ENCODE measurements around the gene ALPI. TPM values are rescaled to one million over a fixed set of nuclear protein-coding genes. Genes with fewer than 3 reads are reported as not detected.

The ALPI gene
- total and polyA plus RNA-seq, 9 of the 15 experiments (the other 6 are each of a cell fraction or from before 2014, with no cell fraction given), result not detected

DNA sequence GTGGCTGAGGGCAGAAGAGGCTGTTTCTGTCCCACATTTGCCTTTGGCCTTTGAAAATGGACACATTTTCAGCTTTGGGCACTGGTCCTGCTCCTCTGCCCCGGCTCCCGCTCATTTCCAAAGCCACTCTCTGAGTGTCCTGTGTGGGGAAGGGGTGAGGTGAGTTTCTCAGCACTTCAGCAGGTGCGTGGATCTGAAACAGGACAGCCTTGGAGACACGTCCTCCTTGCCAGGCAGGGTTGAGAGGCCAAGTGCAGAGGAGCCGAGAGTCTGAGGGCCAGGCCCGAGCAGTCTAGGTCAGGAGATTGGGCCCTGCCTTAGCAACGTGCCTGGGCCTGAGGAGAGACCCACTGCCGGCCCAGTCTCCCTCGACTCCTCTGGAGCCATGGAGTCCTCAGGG, 21.9 kb upstream of the ALPI start:
- no peak for DNase-seq (ENCODE audit: extremely low read depth in 1 of 4, low spot score in 3 of 4)
- no peak overlapping the region for H3K9ac ChIP-seq (ENCODE audit: insufficient read depth in 1 of 2, low read depth in 2 of 2, low read length in 2 of 2)
- ATAC-seq, result no peak
- H3K4me3 ChIP-seq, result no peak overlapping the region
- H4K20me1 ChIP-seq (replicated peaks; ENCODE audit: control insufficient read depth, insufficient read depth, low read length), result no peaks in the 10 kb centered on the region
- no peak overlapping the region for H3K4me2 ChIP-seq (ENCODE audit: insufficient read depth, low read length)
- no peaks in the 10 kb centered on the region for H3K79me2 ChIP-seq (ENCODE audit: control insufficient read depth, insufficient read depth, low read length)
- ChIA-PET CTCF (ENCODE audit: low intra/inter-chr PET ratio) (no interaction called here), POLR2A (no interaction called here)
- H3K27me3 ChIP-seq (ENCODE audit: control insufficient read depth in 2 of 2, insufficient read depth in 2 of 2, low read length in 2 of 2), result peaks cover 0 to 42% of the 10 kb centered on the region in 2 experiments; a peak in 3 of 5 replicates
- intact Hi-C loops (cut with micrococcal nuclease) (loop anchor here (10.0 kb wide), 1 partner anchor 289 kb away; no protein-coding TSS in a partner anchor), in situ Hi-C loops (cut with MboI) (no loop called here)
- no peaks in the 10 kb centered on the region for H3K9me3 ChIP-seq (replicated peaks; ENCODE audit: control insufficient read depth, insufficient read depth, low read depth, low read length)
- BruUV-seq (replicated peaks), result no TSS peak
- H3K27ac ChIP-seq (ENCODE audit: extremely low read depth, low read depth, low read length), result no peak overlapping the region
- H3K9me1 ChIP-seq (ENCODE audit: control insufficient read depth, insufficient read depth, low read length), result no peaks in the 10 kb centered on the region
- WGBS (ENCODE audit: insufficient coverage, low coverage, missing lambda C conversion rate), result 9% methylated on average over 9 of the region's 9 CpGs
- peaks cover 0 to 10% of the 10 kb centered on the region in 2 experiments; a peak in 2 of 5 replicates for H3K4me1 ChIP-seq (replicated peaks in 1 of 2; ENCODE audit: control insufficient read depth in 2 of 2, insufficient read depth in 2 of 2, low read length in 2 of 2)
- no peak for FAIRE-seq
- H3K36me3 ChIP-seq (ENCODE audit: control insufficient read depth, insufficient read depth, low read length), result no peaks in the 10 kb centered on the region
- no peak overlapping the region for H2AFZ ChIP-seq (ENCODE audit: low read depth, low read length)
- TF ChIP-seq CBX8 (IDR thresholded peaks at IDR 0.05; ENCODE audit: borderline replicate concordance, extremely low read depth, low read depth, low read length, poor library complexity, severe bottlenecking) (no peak), ZBTB7A (IDR thresholded peaks at IDR 0.05; ENCODE audit: borderline replicate concordance, control insufficient read depth, low read depth, low read length) (no peak), HDAC2 (IDR thresholded peaks at IDR 0.05) (no peak), ASH1L (IDR thresholded peaks at IDR 0.05; ENCODE audit: borderline replicate concordance, low read depth, partially characterized antibody) (no peak), RBBP5 (IDR thresholded peaks at IDR 0.05; ENCODE audit: borderline replicate concordance, insufficient read depth, low read length, poor library complexity, severe bottlenecking) (no peak), ZNF668 (CRISPR knock-in tag; IDR thresholded peaks at IDR 0.05) (no peak), ZNF561 (CRISPR knock-in tag; conservative IDR thresholded peaks at IDR 0.05) (no peak), ZKSCAN1 (IDR thresholded peaks at IDR 0.05; ENCODE audit: low read depth, low read length) (no peak), TCF7L2 (IDR thresholded peaks at IDR 0.05; ENCODE audit: low read depth, low read length) (no peak), PPARD (CRISPR knock-in tag; IDR thresholded peaks at IDR 0.05) (no peak), NCOA2 (IDR thresholded peaks at IDR 0.05; ENCODE audit: partially characterized antibody in 2 of 2) (no peak), ZNF79 (CRISPR knock-in tag; IDR thresholded peaks at IDR 0.05; ENCODE audit: low read depth) (no peak), POLR3A (IDR thresholded peaks at IDR 0.05; ENCODE audit: borderline replicate concordance, extremely low read depth, insufficient read depth, insufficient read length) (no peak), HLTF (IDR thresholded peaks at IDR 0.05) (no peak)
- TF ChIP-seq, protein P1, sequence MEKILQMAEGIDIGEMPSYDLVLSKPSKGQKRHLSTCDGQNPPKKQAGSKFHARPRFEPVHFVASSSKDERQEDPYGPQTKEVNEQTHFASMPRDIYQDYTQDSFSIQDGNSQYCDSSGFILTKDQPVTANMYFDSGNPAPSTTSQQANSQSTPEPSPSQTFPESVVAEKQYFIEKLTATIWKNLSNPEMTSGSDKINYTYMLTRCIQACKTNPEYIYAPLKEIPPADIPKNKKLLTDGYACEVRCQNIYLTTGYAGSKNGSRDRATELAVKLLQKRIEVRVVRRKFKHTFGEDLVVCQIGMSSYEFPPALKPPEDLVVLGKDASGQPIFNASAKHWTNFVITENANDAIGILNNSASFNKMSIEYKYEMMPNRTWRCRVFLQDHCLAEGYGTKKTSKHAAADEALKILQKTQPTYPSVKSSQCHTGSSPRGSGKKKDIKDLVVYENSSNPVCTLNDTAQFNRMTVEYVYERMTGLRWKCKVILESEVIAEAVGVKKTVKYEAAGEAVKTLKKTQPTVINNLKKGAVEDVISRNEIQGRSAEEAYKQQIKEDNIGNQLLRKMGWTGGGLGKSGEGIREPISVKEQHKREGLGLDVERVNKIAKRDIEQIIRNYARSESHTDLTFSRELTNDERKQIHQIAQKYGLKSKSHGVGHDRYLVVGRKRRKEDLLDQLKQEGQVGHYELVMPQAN (IDR thresholded peaks at IDR 0.05; ENCODE audit: borderline replicate concordance), result no peak
- TF ChIP-seq, protein P2, sequence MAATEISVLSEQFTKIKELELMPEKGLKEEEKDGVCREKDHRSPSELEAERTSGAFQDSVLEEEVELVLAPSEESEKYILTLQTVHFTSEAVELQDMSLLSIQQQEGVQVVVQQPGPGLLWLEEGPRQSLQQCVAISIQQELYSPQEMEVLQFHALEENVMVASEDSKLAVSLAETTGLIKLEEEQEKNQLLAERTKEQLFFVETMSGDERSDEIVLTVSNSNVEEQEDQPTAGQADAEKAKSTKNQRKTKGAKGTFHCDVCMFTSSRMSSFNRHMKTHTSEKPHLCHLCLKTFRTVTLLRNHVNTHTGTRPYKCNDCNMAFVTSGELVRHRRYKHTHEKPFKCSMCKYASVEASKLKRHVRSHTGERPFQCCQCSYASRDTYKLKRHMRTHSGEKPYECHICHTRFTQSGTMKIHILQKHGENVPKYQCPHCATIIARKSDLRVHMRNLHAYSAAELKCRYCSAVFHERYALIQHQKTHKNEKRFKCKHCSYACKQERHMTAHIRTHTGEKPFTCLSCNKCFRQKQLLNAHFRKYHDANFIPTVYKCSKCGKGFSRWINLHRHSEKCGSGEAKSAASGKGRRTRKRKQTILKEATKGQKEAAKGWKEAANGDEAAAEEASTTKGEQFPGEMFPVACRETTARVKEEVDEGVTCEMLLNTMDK (IDR thresholded peaks at IDR 0.05; ENCODE audit: borderline replicate concordance, insufficient read depth, low read depth, low read length, poor library complexity, severe bottlenecking), result no peak
- TF ChIP-seq, protein P3, sequence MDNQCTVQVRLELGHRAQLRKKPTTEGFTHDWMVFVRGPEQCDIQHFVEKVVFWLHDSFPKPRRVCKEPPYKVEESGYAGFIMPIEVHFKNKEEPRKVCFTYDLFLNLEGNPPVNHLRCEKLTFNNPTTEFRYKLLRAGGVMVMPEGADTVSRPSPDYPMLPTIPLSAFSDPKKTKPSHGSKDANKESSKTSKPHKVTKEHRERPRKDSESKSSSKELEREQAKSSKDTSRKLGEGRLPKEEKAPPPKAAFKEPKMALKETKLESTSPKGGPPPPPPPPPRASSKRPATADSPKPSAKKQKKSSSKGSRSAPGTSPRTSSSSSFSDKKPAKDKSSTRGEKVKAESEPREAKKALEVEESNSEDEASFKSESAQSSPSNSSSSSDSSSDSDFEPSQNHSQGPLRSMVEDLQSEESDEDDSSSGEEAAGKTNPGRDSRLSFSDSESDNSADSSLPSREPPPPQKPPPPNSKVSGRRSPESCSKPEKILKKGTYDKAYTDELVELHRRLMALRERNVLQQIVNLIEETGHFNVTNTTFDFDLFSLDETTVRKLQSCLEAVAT (IDR thresholded peaks at IDR 0.05), result no peak

Measured in K562 (cell line).